B cell (primary cell): ENCODE measurements around the gene TLCD3B. TPM values are rescaled to one million over a fixed set of nuclear protein-coding genes. Genes with fewer than 3 reads are reported as not detected.

Experiments used
- ATAC-seq: fragments of 200-7000 bp; cut with Tn5 transposase; one replicate; pipeline ENCODE4 v1.10.0; 2021; ENCODE audit warnings: low read depth, mild to moderate bottlenecking, moderate number of reproducible peaks, moderate library complexity
- CTCF ChIA-PET: fragments of 350-600 bp; sonication (Branson Sonifier 250); formaldehyde crosslinking; loops from one replicate; lab custom pipeline; 2021; ENCODE audit warnings: antibody characterized with exemption, inconsistent platforms; lab: Charles Lee
- POLR2A ChIA-PET: fragments of 350-600 bp; sonication (Branson Sonifier 250); formaldehyde crosslinking; loops from one replicate; lab custom pipeline; 2021; ENCODE audit warnings: antibody characterized with exemption; lab: Charles Lee
- DNase-seq: peaks from one replicate; pipeline ENCODE4 v3.0.0; 2013
- H2AFZ ChIP-seq: 2 replicates; pipeline ENCODE4 v1.6.1; 2012; ENCODE audit warnings: mild to moderate bottlenecking, low read depth, low read length; ENCODE audit not compliant: insufficient read depth, poor library complexity, severe bottlenecking
- H3K27ac ChIP-seq, 2 donors: 1 replicate in 1 of 2; 2 replicates in 1 of 2; pipeline ENCODE4 v1.5.1; 2012 to 2013; ENCODE audit warnings: low read length in 2 of 2, mild to moderate bottlenecking in 2 of 2, moderate library complexity in 1 of 2
- H3K27me3 ChIP-seq, 4 experiments: fragments of 200-600 bp in 1 of 4; sonication (generic) in 1 of 4; replicated peaks in 1 of 4; 1 replicate in 2 of 4; 2 replicates in 2 of 4; pipeline versions ENCODE4 v1.6.1 to v1.7.0; 2013 to 2016; ENCODE audit warnings: low read length in 3 of 4, mild to moderate bottlenecking in 2 of 4, mixed read lengths in 1 of 4, moderate library complexity in 1 of 4; ENCODE audit not compliant: insufficient read depth in 4 of 4, control insufficient read depth in 3 of 4; ENCODE audit errors: control extremely low read depth in 1 of 4
- H3K36me3 ChIP-seq, 2 experiments: replicated peaks in 1 of 2; 1 replicate in 1 of 2; 2 replicates in 1 of 2; pipeline versions ENCODE4 v1.6.1 to v1.7.1; 2013; ENCODE audit warnings: low read length in 1 of 2; ENCODE audit not compliant: insufficient read depth in 2 of 2, control insufficient read depth in 1 of 2; ENCODE audit errors: control extremely low read depth in 1 of 2, extremely low read depth in 1 of 2
- H3K4me1 ChIP-seq, 2 donors: fragments of 200-600 bp in 1 of 2; sonication (generic) in 1 of 2; 1 replicate in 1 of 2; 2 replicates in 1 of 2; pipeline versions ENCODE4 v1.5.1 to v1.6.1; 2013 to 2017; ENCODE audit warnings: low read length in 2 of 2; ENCODE audit not compliant: control insufficient read depth in 2 of 2, insufficient read depth in 2 of 2
- H3K4me2 ChIP-seq: replicated peaks from 2 replicates; pipeline ENCODE3; 2012; ENCODE audit warnings: mild to moderate bottlenecking, low read depth, low read length; ENCODE audit not compliant: poor library complexity, severe bottlenecking
- H3K4me3 ChIP-seq, 5 experiments: fragments of 200-600 bp in 1 of 5; sonication (generic) in 1 of 5; 1 replicate in 3 of 5; 2 replicates in 2 of 5; pipeline versions ENCODE4 v1.5.1 to v1.7.0; 2011 to 2016; ENCODE audit warnings: low read length in 4 of 5, mild to moderate bottlenecking in 4 of 5, low read depth in 2 of 5, control low read depth in 1 of 5, moderate library complexity in 1 of 5; ENCODE audit not compliant: insufficient read depth in 1 of 5; ENCODE audit errors: control extremely low read depth in 1 of 5, extremely low read depth in 1 of 5
- H3K79me2 ChIP-seq: fragments of 200-600 bp; sonication (generic); one replicate; pipeline ENCODE4 v1.6.0; 2016; ENCODE audit warnings: low read length; ENCODE audit not compliant: control insufficient read depth, insufficient read depth
- H3K9ac ChIP-seq: fragments of 200-600 bp; sonication (generic); 2 replicates; pipeline ENCODE4 v1.6.1; 2017; ENCODE audit warnings: mild to moderate bottlenecking, low read length, moderate library complexity
- H3K9me3 ChIP-seq, 3 donors: one replicate each; pipeline versions ENCODE4 v1.6.1 to v1.7.1; 2013; ENCODE audit warnings: low read length in 2 of 3; ENCODE audit not compliant: control insufficient read depth in 2 of 3, insufficient read depth in 1 of 3; ENCODE audit errors: control extremely low read depth in 1 of 3
- H4K20me1 ChIP-seq: 2 replicates; pipeline ENCODE4 v1.6.0; 2012; ENCODE audit warnings: mild to moderate bottlenecking, low read length; ENCODE audit not compliant: insufficient read depth, control insufficient read depth, poor library complexity, severe bottlenecking
- H3K27ac Mint-ChIP-seq: one replicate; pipeline ENCODE4 v1.8.0; 2021; ENCODE audit warnings: mixed read lengths
- H3K27me3 Mint-ChIP-seq: one replicate; pipeline ENCODE4 v1.8.0; 2021; ENCODE audit warnings: mixed read lengths
- H3K4me1 Mint-ChIP-seq: one replicate; pipeline ENCODE4 v1.8.0; 2021; ENCODE audit warnings: mixed read lengths
- H3K4me3 Mint-ChIP-seq: one replicate; pipeline ENCODE4 v1.8.0; 2021; ENCODE audit warnings: mixed read lengths
- H3K9me3 Mint-ChIP-seq: one replicate; pipeline ENCODE4 v1.8.0; 2022; ENCODE audit warnings: mixed read lengths; ENCODE audit not compliant: insufficient read depth
- EZH2 ChIP-seq: IDR thresholded peaks from 2 replicates; pipeline ENCODE4 v1.6.1; 2012; ENCODE audit warnings: borderline replicate concordance, low read depth, mild to moderate bottlenecking, moderate library complexity, low read length; ENCODE audit not compliant: insufficient read depth, poor library complexity, severe bottlenecking
- WGBS: methylation state at CpG from one replicate; pipeline ENCODE4 v1.1.5; 2013; ENCODE audit warnings: missing lambda C conversion rate; ENCODE audit not compliant: insufficient coverage; 5-methylcytosine and 5-hydroxymethylcytosine counted together
- intact Hi-C: fragments of 100-400 bp; cut with micrococcal nuclease; formaldehyde crosslinking; loops from one replicate; pipeline ENCODE4 v1.10.0; 2022
- polyA plus RNA-seq: library from polyadenylated mRNA; depleted of rRNA; stranded (reverse); fragments of >200 nt; gene quantifications from 2 replicates; pipeline ENCODE4 v1.2.3, GENCODE V29; 2012
- total RNA-seq, 2 donors: library from RNA; stranded (reverse); fragments of 120-200 nt in 1 of 2; gene quantifications; 1 replicate in 1 of 2; 2 replicates in 1 of 2; pipeline versions ENCODE4 v1.2.3 to v1.2.4, GENCODE V29; 2013 to 2022
- TF ChIP-seq, protein P1 (sequence below): fragments of 200-600 bp; IDR thresholded peaks from one replicate; pipeline ENCODE4 v1.8.0; 2022; ENCODE audit warnings: antibody characterized with exemption, mild to moderate bottlenecking

The TLCD3B gene
- total and polyA plus RNA-seq, 2 donors (not counting 1 experiment from before 2014, with no cell fraction given): not detected

GRCh38 chr16:30040221-30040620 lies 9.2 kb upstream of the TLCD3B start:
- no peaks in the 10 kb centered on the region for H3K9me3 ChIP-seq
- no peaks in the 10 kb centered on the region for H4K20me1 ChIP-seq
- DNase-seq (peak; percentile 57), ATAC-seq (peak; percentile 47)
- H3K79me2 ChIP-seq: no peaks in the 10 kb centered on the region
- Mint-ChIP-seq H3K27ac (no peak overlapping the region), H3K4me1 (peaks cover 4% of the 10 kb centered on the region), H3K27me3 (peaks cover 12% of the 10 kb centered on the region), H3K4me3 (no peak overlapping the region), H3K9me3 (no peaks in the 10 kb centered on the region)
- H3K36me3 ChIP-seq: no peaks in the 10 kb centered on the region
- ChIA-PET POLR2A (no interaction called here), CTCF (interaction anchor here (1.1 kb wide), 1 partner anchor 9 kb away, joined by 5 read pairs; the partner anchor contains the start of gene TLCD3B)
- H3K4me1 ChIP-seq: peaks cover 4 to 5% of the 10 kb centered on the region in 2 donors
- peak overlapping the region; percentile 44 for H3K4me2 ChIP-seq
- no peak for TF ChIP-seq EZH2
- TF ChIP-seq, protein P1, sequence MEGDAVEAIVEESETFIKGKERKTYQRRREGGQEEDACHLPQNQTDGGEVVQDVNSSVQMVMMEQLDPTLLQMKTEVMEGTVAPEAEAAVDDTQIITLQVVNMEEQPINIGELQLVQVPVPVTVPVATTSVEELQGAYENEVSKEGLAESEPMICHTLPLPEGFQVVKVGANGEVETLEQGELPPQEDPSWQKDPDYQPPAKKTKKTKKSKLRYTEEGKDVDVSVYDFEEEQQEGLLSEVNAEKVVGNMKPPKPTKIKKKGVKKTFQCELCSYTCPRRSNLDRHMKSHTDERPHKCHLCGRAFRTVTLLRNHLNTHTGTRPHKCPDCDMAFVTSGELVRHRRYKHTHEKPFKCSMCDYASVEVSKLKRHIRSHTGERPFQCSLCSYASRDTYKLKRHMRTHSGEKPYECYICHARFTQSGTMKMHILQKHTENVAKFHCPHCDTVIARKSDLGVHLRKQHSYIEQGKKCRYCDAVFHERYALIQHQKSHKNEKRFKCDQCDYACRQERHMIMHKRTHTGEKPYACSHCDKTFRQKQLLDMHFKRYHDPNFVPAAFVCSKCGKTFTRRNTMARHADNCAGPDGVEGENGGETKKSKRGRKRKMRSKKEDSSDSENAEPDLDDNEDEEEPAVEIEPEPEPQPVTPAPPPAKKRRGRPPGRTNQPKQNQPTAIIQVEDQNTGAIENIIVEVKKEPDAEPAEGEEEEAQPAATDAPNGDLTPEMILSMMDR: no peak
- peaks cover 0 to 1% (median 0%) of the 10 kb centered on the region in 4 experiments for H3K27me3 ChIP-seq
- H2AFZ ChIP-seq: peak overlapping the region; percentile 47
- no peak overlapping the region for H3K27ac ChIP-seq
- H3K4me3 ChIP-seq: no peak overlapping the region
- intact Hi-C loops: loop anchor here (5.0 kb wide), 1 partner anchor 587 kb away; no protein-coding TSS in a partner anchor
- 2% methylated on average over 5 of the region's 5 CpGs for WGBS
- H3K9ac ChIP-seq: no peak overlapping the region

GRCh38 chr16:30033270-30033669 lies 2.2 kb upstream of the TLCD3B start:
- Mint-ChIP-seq H3K4me3 (no peak overlapping the region), H3K9me3 (no peaks in the 10 kb centered on the region), H3K27me3 (peaks cover 45% of the 10 kb centered on the region), H3K27ac (no peak overlapping the region), H3K4me1 (peaks cover 10% of the 10 kb centered on the region)
- DNase-seq (no peak), ATAC-seq (no peak)
- Histone ChIP-seq H3K27me3 (peaks cover 0 to 53% (median 27%) of the 10 kb centered on the region in 4 experiments), H3K4me2 (no peak overlapping the region), H3K9ac (no peak overlapping the region), H3K27ac (no peak overlapping the region), H3K79me2 (no peaks in the 10 kb centered on the region), H4K20me1 (no peaks in the 10 kb centered on the region), H2AFZ (no peak overlapping the region), H3K36me3 (no peaks in the 10 kb centered on the region), H3K4me3 (no peak overlapping the region), H3K9me3 (peaks cover 0 to 15% (median 0%) of the 10 kb centered on the region in 3 donors), H3K4me1 (peaks cover 10 to 21% of the 10 kb centered on the region in 2 donors)
- intact Hi-C loops: no loop called here
- CTCF ChIA-PET: interaction anchor here (0.9 to 3.3 kb wide), 3 partner anchors 10 to 39 kb away, joined by 4 to 18 read pairs (median 12); no protein-coding TSS in a partner anchor
- no peak for TF ChIP-seq EZH2
- TF ChIP-seq, protein P1: no peak
- 24% methylated on average over 5 of the region's 7 CpGs for WGBS
- POLR2A ChIA-PET: interaction anchor here (1.5 kb wide), 1 partner anchor 367 kb away, joined by 3 read pairs; no protein-coding TSS in a partner anchor
